Duodenal mucosa (tissue), 2 donors: Measurements from ENCODE around the gene EID2B.

Source experiments
- H3K27ac ChIP-seq: one replicate; pipeline ENCODE4 v1.7.0; 2013; ENCODE audit warnings: low read depth, low read length
- H3K27me3 ChIP-seq, 2 donors: one replicate each; pipeline ENCODE4 v1.7.0; 2013; ENCODE audit warnings: low read length in 2 of 2, control low read depth in 1 of 2; ENCODE audit not compliant: insufficient read depth in 2 of 2, control insufficient read depth in 1 of 2
- H3K36me3 ChIP-seq, 2 donors: one replicate each; pipeline ENCODE4 v1.7.0; 2013; ENCODE audit warnings: low read length in 2 of 2, control low read depth in 1 of 2; ENCODE audit not compliant: insufficient read depth in 2 of 2, control insufficient read depth in 1 of 2
- H3K4me1 ChIP-seq, 2 donors: one replicate each; pipeline ENCODE4 v1.7.0; 2013; ENCODE audit warnings: low read length in 2 of 2, control low read depth in 1 of 2; ENCODE audit not compliant: insufficient read depth in 2 of 2, control insufficient read depth in 1 of 2
- H3K4me3 ChIP-seq, 2 donors: one replicate each; pipeline ENCODE4 v1.7.0; 2013; ENCODE audit warnings: low read length in 2 of 2, low read depth in 1 of 2
- H3K9ac ChIP-seq, 2 donors: one replicate each; pipeline ENCODE4 v1.7.0; 2013; ENCODE audit warnings: low read length in 2 of 2, low read depth in 1 of 2
- H3K9me3 ChIP-seq, 2 donors: one replicate each; pipeline ENCODE4 v1.7.0; 2013; ENCODE audit warnings: low read length in 2 of 2, control low read depth in 1 of 2; ENCODE audit not compliant: control insufficient read depth in 1 of 2

Gene EID2B

GRCh38 chr19:39515551-39516191 is 17.0 kb downstream of the EID2B start:
- Histone ChIP-seq H3K4me1 (peaks cover 0 to 8% of the 10 kb centered on the region in 2 donors), H3K27me3 (peaks cover 33 to 44% of the 10 kb centered on the region in 2 donors), H3K27ac (no peak overlapping the region), H3K9me3 (no peaks in the 10 kb centered on the region), H3K9ac (no peak overlapping the region), H3K4me3 (peak overlapping the region; percentile 15 to 28), H3K36me3 (no peaks in the 10 kb centered on the region)

GRCh38 chr19:39514840-39515550 is 17.7 kb downstream of the EID2B start, which contains the start of gene SELENOV:
TSS of gene SELENOV (plus strand) at chr19:39515139. CDS start at chr19:39515213, 74 bp downstream.
- H3K27me3 ChIP-seq = peaks cover 33 to 44% of the 10 kb centered on the region in 2 donors
- H3K4me3 ChIP-seq = peak within 1 kb of the TSS; percentile 15 to 28
- H3K4me1 ChIP-seq = peaks cover 0 to 8% of the 10 kb centered on the region in 2 donors
- no peaks in the 10 kb centered on the region for H3K36me3 ChIP-seq
- H3K9ac ChIP-seq = no peak within 1 kb of the TSS
- no peak within 1 kb of the TSS for H3K27ac ChIP-seq
- H3K9me3 ChIP-seq = no peaks in the 10 kb centered on the region

GRCh38 chr19:39512988-39513387 is 19.7 kb downstream of the EID2B start:
- H3K27me3 ChIP-seq = peaks cover 42 to 47% of the 10 kb centered on the region in 2 donors
- H3K4me1 ChIP-seq = peaks cover 0 to 8% of the 10 kb centered on the region in 2 donors
- no peak overlapping the region for H3K9ac ChIP-seq
- no peaks in the 10 kb centered on the region for H3K9me3 ChIP-seq
- no peaks in the 10 kb centered on the region for H3K36me3 ChIP-seq
- no peak overlapping the region for H3K4me3 ChIP-seq
- H3K27ac ChIP-seq = no peak overlapping the region

GRCh38 chr19:39509233-39509632 is 23.4 kb downstream of the EID2B start:
- no peak overlapping the region for H3K9ac ChIP-seq
- no peaks in the 10 kb centered on the region for H3K36me3 ChIP-seq
- H3K27me3 ChIP-seq = peaks cover 33 to 40% of the 10 kb centered on the region in 2 donors
- H3K9me3 ChIP-seq = no peaks in the 10 kb centered on the region
- H3K4me1 ChIP-seq = peaks cover 3 to 4% of the 10 kb centered on the region in 2 donors
- no peak overlapping the region for H3K27ac ChIP-seq
- no peak overlapping the region for H3K4me3 ChIP-seq

- Histone ChIP-seq H3K27me3 (peaks cover 35 to 40% of the 10 kb centered on the region in 2 donors), H3K4me1 (peaks cover 3 to 4% of the 10 kb centered on the region in 2 donors), H3K36me3 (no peaks in the 10 kb centered on the region), H3K4me3 (no peak overlapping the region), H3K27ac (no peak overlapping the region), H3K9ac (no peak overlapping the region), H3K9me3 (no peaks in the 10 kb centered on the region)
Measured at GRCh38 chr19:39508629-39509028, 24.0 kb downstream of the EID2B start.

- no peaks in the 10 kb centered on the region for H3K9me3 ChIP-seq
- H3K4me3 ChIP-seq = peak overlapping the region in 1 of 2 donors; percentile 53
- peaks cover 3 to 4% of the 10 kb centered on the region in 2 donors for H3K4me1 ChIP-seq
- H3K36me3 ChIP-seq = no peaks in the 10 kb centered on the region
- H3K9ac ChIP-seq = no peak overlapping the region
- H3K27me3 ChIP-seq = peaks cover 34 to 35% of the 10 kb centered on the region in 2 donors
- H3K27ac ChIP-seq = no peak overlapping the region
Measured at GRCh38 chr19:39507715-39508364, 24.8 kb downstream of the EID2B start.

- no peak overlapping the region for H3K9ac ChIP-seq
- peak overlapping the region in 1 of 2 donors; percentile 53 for H3K4me3 ChIP-seq
- H3K9me3 ChIP-seq = no peaks in the 10 kb centered on the region
- H3K36me3 ChIP-seq = no peaks in the 10 kb centered on the region
- no peak overlapping the region for H3K27ac ChIP-seq
- H3K4me1 ChIP-seq = peaks cover 3 to 4% of the 10 kb centered on the region in 2 donors
- peaks cover 34 to 35% of the 10 kb centered on the region in 2 donors for H3K27me3 ChIP-seq
Measured at GRCh38 chr19:39506944-39507714, 25.5 kb downstream of the EID2B start.

- H3K9me3 ChIP-seq = no peaks in the 10 kb centered on the region
- no peak overlapping the region for H3K4me3 ChIP-seq
- H3K9ac ChIP-seq = no peak overlapping the region
- no peak overlapping the region for H3K27ac ChIP-seq
- peaks cover 3 to 4% of the 10 kb centered on the region in 2 donors for H3K4me1 ChIP-seq
- H3K27me3 ChIP-seq = peaks cover 34 to 36% of the 10 kb centered on the region in 2 donors
- H3K36me3 ChIP-seq = no peaks in the 10 kb centered on the region
Measured at GRCh38 chr19:39506598-39506943, 26.1 kb downstream of the EID2B start.

- Histone ChIP-seq H3K27me3 (peaks cover 46 to 56% of the 10 kb centered on the region in 2 donors), H3K4me1 (peaks cover 3 to 19% of the 10 kb centered on the region in 2 donors), H3K9me3 (no peaks in the 10 kb centered on the region), H3K9ac (no peak overlapping the region), H3K27ac (no peak overlapping the region), H3K36me3 (no peaks in the 10 kb centered on the region), H3K4me3 (no peak overlapping the region)
Measured at GRCh38 chr19:39502640-39503417, 29.8 kb downstream of the EID2B start.
